GM12878 (cell line): ENCODE data around the gene GAL3ST2. TPM values are rescaled to one million over a fixed set of nuclear protein-coding genes. Genes with fewer than 3 reads are reported as not detected.

Experiments used
- ATAC-seq: fragments of 200-7000 bp; cut with Tn5 transposase; 3 replicates; pipeline ENCODE4 v1.9.1; 2020; ENCODE audit warnings: mild to moderate bottlenecking, moderate library complexity
- BruUV-seq: library from RNA; stranded (reverse); fragments of 400-500 nt; replicated peaks from 2 replicates; lab custom pipeline; 2021; lab: Mats Ljungman, UMichigan
- CTCF ChIA-PET: fragments of 300-600 bp; sonication (Branson Sonifier 250); formaldehyde crosslinking; extraction: SDS; loops from one replicate; lab custom pipeline; 2021; ENCODE audit warnings: inconsistent platforms; lab: Yijun Ruan, JAX
- POLR2A ChIA-PET: fragments of 350-600 bp; formaldehyde crosslinking; extraction: SDS; loops from one replicate; lab custom pipeline; 2021; ENCODE audit warnings: inconsistent platforms; lab: Charles Lee
- RAD21 ChIA-PET: fragments of 300-600 bp; sonication (Branson Sonifier 250); formaldehyde crosslinking; loops from one replicate; lab custom pipeline; 2023; ENCODE audit warnings: antibody characterized with exemption; ENCODE audit not compliant: unreplicated experiment; lab: Charles Lee
- SMC1A ChIA-PET: fragments of 300-600 bp; sonication (Branson Sonifier 250); formaldehyde crosslinking; loops from one replicate; lab custom pipeline; 2023; ENCODE audit not compliant: unreplicated experiment, uncharacterized antibody; lab: Charles Lee
- DNase-seq: peaks from one replicate; pipeline ENCODE4 v3.0.0-alpha.2; 2011; ENCODE audit warnings: low read depth, low spot score
- FAIRE-seq: peaks from 3 replicates; lab custom pipeline; 2011; peaks lifted over from hg19 to GRCh38; lab: Jason Lieb, UNC
- H2AFZ ChIP-seq: 2 replicates; pipeline ENCODE4 v1.6.0; 2011; ENCODE audit warnings: low read depth, low read length, control low read depth; ENCODE audit not compliant: control insufficient read depth
- H3K27ac ChIP-seq: 2 replicates; pipeline ENCODE4 v1.5.1; 2011; ENCODE audit warnings: control low read depth; ENCODE audit not compliant: control insufficient read depth, insufficient read depth
- H3K27me3 ChIP-seq, 2 experiments: replicated peaks in 1 of 2; 2 replicates each; pipeline versions ENCODE4 v1.6.0 to v1.6.1; 2011; ENCODE audit warnings: low read length in 1 of 2; ENCODE audit not compliant: control insufficient read depth in 2 of 2, insufficient read depth in 2 of 2
- H3K36me3 ChIP-seq, 2 experiments: 2 replicates each; pipeline ENCODE4 v1.5.1; 2011; ENCODE audit warnings: low read length in 1 of 2; ENCODE audit not compliant: control insufficient read depth in 2 of 2, insufficient read depth in 2 of 2
- H3K4me1 ChIP-seq: 2 replicates; pipeline ENCODE4 v1.6.1; 2011; ENCODE audit warnings: mild to moderate bottlenecking, low read length, moderate library complexity, mixed read lengths; ENCODE audit not compliant: control insufficient read depth, insufficient read depth
- H3K4me2 ChIP-seq: 2 replicates; pipeline ENCODE4 v1.6.0; 2011; ENCODE audit warnings: control low read depth; ENCODE audit not compliant: control insufficient read depth, insufficient read depth
- H3K4me3 ChIP-seq: fragments of 200-600 bp; sonication (generic); 2 replicates; pipeline ENCODE4 v1.5.1; 2016
- H3K79me2 ChIP-seq: 2 replicates; pipeline ENCODE4 v1.6.0; 2011; ENCODE audit warnings: low read length; ENCODE audit not compliant: control insufficient read depth, insufficient read depth
- H3K9ac ChIP-seq: 2 replicates; pipeline ENCODE4 v1.8.0; 2011; ENCODE audit warnings: low read length, control low read depth, mixed read lengths; ENCODE audit not compliant: control insufficient read depth, insufficient read depth
- H3K9me3 ChIP-seq: replicated peaks from 3 replicates; pipeline ENCODE4 v1.5.1; 2011; ENCODE audit warnings: mild to moderate bottlenecking, low read length; ENCODE audit not compliant: control insufficient read depth, insufficient read depth
- H4K20me1 ChIP-seq: 2 replicates; pipeline ENCODE4 v1.6.0; 2011; ENCODE audit not compliant: control insufficient read depth, insufficient read depth
- ATF7 ChIP-seq: fragments of 450-650 bp; IDR thresholded peaks from 2 replicates; pipeline ENCODE4 v1.6.1; 2016; ENCODE audit warnings: low read depth, mild to moderate bottlenecking
- BACH1 ChIP-seq: fragments of 450-650 bp; IDR thresholded peaks from 2 replicates; pipeline ENCODE4 v1.6.1; 2017; ENCODE audit warnings: mild to moderate bottlenecking, borderline replicate concordance
- CBX3 ChIP-seq: fragments of 200-600 bp; sonication (generic); IDR thresholded peaks from 2 replicates; pipeline ENCODE4 v1.6.1; 2016; ENCODE audit warnings: low read depth, borderline replicate concordance
- CREM ChIP-seq: IDR thresholded peaks from 2 replicates; pipeline ENCODE4 v1.6.1; 2014; ENCODE audit warnings: antibody characterized with exemption, low read depth
- IKZF2 ChIP-seq, 2 experiments: fragments of 450-650 bp; IDR thresholded peaks; 2 replicates each; pipeline ENCODE4 v1.6.1; 2017; ENCODE audit warnings: mild to moderate bottlenecking in 2 of 2, moderate library complexity in 2 of 2
- IRF4 ChIP-seq: IDR thresholded peaks from 2 replicates; pipeline ENCODE4 v1.6.1; 2011; ENCODE audit warnings: low read depth, low read length
- KLF5 ChIP-seq: fragments of 450-650 bp; IDR thresholded peaks from 2 replicates; pipeline ENCODE4 v1.6.1; 2014; ENCODE audit warnings: mild to moderate bottlenecking; ENCODE audit not compliant: partially characterized antibody
- MEF2A ChIP-seq: IDR thresholded peaks from 2 replicates; pipeline ENCODE4 v1.6.1; 2011; ENCODE audit warnings: low read depth, mild to moderate bottlenecking, low read length, moderate library complexity; ENCODE audit not compliant: insufficient read depth
- SUPT20H ChIP-seq: IDR thresholded peaks from 2 replicates; pipeline ENCODE4 v1.6.1; 2011; ENCODE audit warnings: low read depth, mild to moderate bottlenecking, low read length, moderate library complexity, borderline replicate concordance; ENCODE audit not compliant: control insufficient read depth
- TARDBP ChIP-seq: IDR thresholded peaks from 2 replicates; pipeline ENCODE4 v1.6.1; 2016; ENCODE audit warnings: borderline replicate concordance
- TBL1XR1 ChIP-seq: IDR thresholded peaks from 2 replicates; pipeline ENCODE4 v1.6.1; 2012; ENCODE audit warnings: low read depth, low read length, improper control_type of control experiment
- ZNF384 ChIP-seq: IDR thresholded peaks from 2 replicates; pipeline ENCODE4 v1.6.1; 2012; ENCODE audit warnings: low read depth, mild to moderate bottlenecking, low read length, improper control_type of control experiment, borderline replicate concordance
- ZNF592 ChIP-seq: fragments of 450-650 bp; IDR thresholded peaks from 2 replicates; pipeline ENCODE4 v1.6.1; 2017; ENCODE audit warnings: mild to moderate bottlenecking, moderate library complexity
- ZZZ3 ChIP-seq: IDR thresholded peaks from 2 replicates; pipeline ENCODE4 v1.6.1; 2011; ENCODE audit warnings: low read depth; ENCODE audit not compliant: control insufficient read depth, insufficient read length
- WGBS: methylation state at CpG from one replicate; pipeline ENCODE4 v1.1.6; 2016; ENCODE audit warnings: low lambda C conversion rate; ENCODE audit not compliant: insufficient replicate concordance, insufficient coverage; ENCODE audit errors: missing lambda C conversion rate; 5-methylcytosine and 5-hydroxymethylcytosine counted together
- in situ Hi-C: fragments of 300-500 bp; cut with MboI; formaldehyde crosslinking; loops from 9 replicates; pipeline ENCODE4 v1.14.3; 2018; ENCODE audit warnings: mixed read lengths
- intact Hi-C: fragments of 100-400 bp; cut with micrococcal nuclease; formaldehyde crosslinking; loops from one replicate; pipeline ENCODE4 v1.14.2; 2022; ENCODE audit not compliant: unreplicated experiment
- polyA plus RNA-seq, 11 experiments: library from polyadenylated mRNA; depleted of rRNA in 4 of 11; unstranded in 6 of 11; stranded (reverse) in 5 of 11; fragments of >200 nt; fragmentation: Nextera tagmentation in 4 of 11; fragmentation: Illumina TruSeq in 1 of 11; extraction: Ambion mirVana in 4 of 11; extraction: Trizol in 1 of 11; gene quantifications; 1 replicate in 1 of 11; 2 replicates in 10 of 11; pipeline versions ENCODE4 v1.2.1 to v1.2.3, GENCODE V29; 2011 to 2016; ENCODE audit warnings: inconsistent platforms in 2 of 11, missing spikeins in 2 of 11, low read depth in 1 of 11
- total RNA-seq, 4 experiments: library from RNA; depleted of rRNA in 3 of 4; stranded (reverse); fragments of >200 nt in 3 of 4; fragmentation: Illumina TruSeq in 1 of 4; extraction: Trizol in 1 of 4; gene quantifications; 2 replicates each; pipeline versions ENCODE4 v1.2.1 to v1.2.3, GENCODE V29; 2013 to 2021
- TF ChIP-seq, protein P1 (sequence below): IDR thresholded peaks from 2 replicates; pipeline ENCODE4 v1.6.1; 2012; ENCODE audit warnings: low read length, inconsistent platforms

Gene GAL3ST2
- total and polyA plus RNA-seq, 10 of the 15 experiments (the other 5 are each of a cell fraction or from before 2014, with no cell fraction given): 0.09 to 0.36 (median 0.11) TPM; not detected in 7

DNA sequence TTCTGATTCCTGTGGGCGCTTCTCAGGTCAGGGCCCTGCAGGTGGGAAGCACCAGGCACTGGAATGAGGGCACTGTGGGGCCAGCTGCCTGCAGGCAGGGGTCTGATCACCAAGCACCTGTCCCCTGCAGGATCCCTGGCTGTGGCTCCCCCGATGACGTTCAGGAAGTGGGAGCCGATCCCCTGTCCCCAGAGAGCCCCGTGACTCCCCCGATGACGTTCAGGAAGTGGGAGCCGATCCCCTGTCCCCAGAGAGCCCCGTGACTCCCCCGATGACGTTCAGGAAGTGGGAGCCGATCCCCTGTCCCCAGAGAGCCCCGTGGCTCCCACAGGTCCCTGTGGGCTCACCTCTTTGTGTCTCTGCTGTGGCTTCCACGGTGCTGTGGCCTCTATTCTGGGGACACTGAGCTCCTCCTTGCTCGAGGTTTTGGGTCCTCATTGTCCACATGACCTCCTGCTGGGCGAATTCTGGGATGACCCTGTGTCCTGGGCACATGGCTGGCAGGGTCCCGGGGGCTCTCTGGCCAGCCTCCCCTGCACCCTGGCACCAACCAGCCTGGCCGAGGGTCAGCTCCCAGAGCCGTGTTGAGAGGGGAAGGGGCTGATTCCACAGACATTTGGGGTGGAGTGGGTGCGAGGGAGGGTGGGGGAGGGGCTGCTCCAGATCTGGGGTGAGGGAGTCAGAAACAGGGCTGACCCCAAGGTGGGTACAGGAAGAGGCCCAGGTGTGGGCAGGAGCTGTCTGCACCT is 37.2 kb downstream of the GAL3ST2 start:
- H3K9ac ChIP-seq: no peak overlapping the region
- ATAC-seq (peak; percentile 75), DNase-seq (peak; percentile 20), FAIRE-seq (no peak)
- H3K36me3 ChIP-seq: no peaks in the 10 kb centered on the region
- no peaks in the 10 kb centered on the region for H4K20me1 ChIP-seq
- H3K79me2 ChIP-seq: no peaks in the 10 kb centered on the region
- H3K9me3 ChIP-seq: no peaks in the 10 kb centered on the region; the same call in 2 of the 3 replicates
- SMC1A ChIA-PET: interaction anchor here (0.7 to 0.9 kb wide), 3 partner anchors 23 to 38 kb away, joined by 3 read pairs; no protein-coding TSS in a partner anchor
- CTCF ChIA-PET: interaction anchor here (1.0 kb wide), 2 partner anchors 25 to 65 kb away, joined by 3 read pairs; no protein-coding TSS in a partner anchor
- no TSS peak for BruUV-seq
- in situ Hi-C loops: no loop called here
- RAD21 ChIA-PET: interaction anchor here (1.9 kb wide), 1 partner anchor 18 kb away, joined by 4 read pairs; no protein-coding TSS in a partner anchor
- 18% methylated on average over 20 of the region's 20 CpGs for WGBS
- no peak overlapping the region for H3K4me3 ChIP-seq
- no peaks in the 10 kb centered on the region for H3K27me3 ChIP-seq
- no peak overlapping the region for H3K4me2 ChIP-seq
- POLR2A ChIA-PET: no interaction called here
- no peak overlapping the region for H2AFZ ChIP-seq
- H3K27ac ChIP-seq: no peak overlapping the region
- H3K4me1 ChIP-seq: peaks cover 7% of the 10 kb centered on the region
- intact Hi-C loops: no loop called here
- TF ChIP-seq ZZZ3 (no peak), KLF5 (no peak), IKZF2 (IDR thresholded peaks at IDR 0.05) (peak; percentile 80 to 89), CREM (0 out of 2 replicates have a peak, but pooled peaks have one; percentile 32), ATF7 (peak; percentile 65), TARDBP (no peak), IRF4 (peak; percentile 52; the same call in 1 of the 2 replicates), ZNF384 (no peak), SUPT20H (no peak), TBL1XR1 (peak; percentile 92; the same call in 1 of the 2 replicates), CBX3 (no peak), MEF2A (no peak), BACH1 (no peak), ZNF592 (0 out of 2 replicates have a peak, but pooled peaks have one; percentile 43)
- TF ChIP-seq, protein P1, sequence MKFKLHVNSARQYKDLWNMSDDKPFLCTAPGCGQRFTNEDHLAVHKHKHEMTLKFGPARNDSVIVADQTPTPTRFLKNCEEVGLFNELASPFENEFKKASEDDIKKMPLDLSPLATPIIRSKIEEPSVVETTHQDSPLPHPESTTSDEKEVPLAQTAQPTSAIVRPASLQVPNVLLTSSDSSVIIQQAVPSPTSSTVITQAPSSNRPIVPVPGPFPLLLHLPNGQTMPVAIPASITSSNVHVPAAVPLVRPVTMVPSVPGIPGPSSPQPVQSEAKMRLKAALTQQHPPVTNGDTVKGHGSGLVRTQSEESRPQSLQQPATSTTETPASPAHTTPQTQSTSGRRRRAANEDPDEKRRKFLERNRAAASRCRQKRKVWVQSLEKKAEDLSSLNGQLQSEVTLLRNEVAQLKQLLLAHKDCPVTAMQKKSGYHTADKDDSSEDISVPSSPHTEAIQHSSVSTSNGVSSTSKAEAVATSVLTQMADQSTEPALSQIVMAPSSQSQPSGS: no peak
